Osteoblast (primary cell): ENCODE results near the gene MUL1. TPM values are rescaled to one million over a fixed set of nuclear protein-coding genes. Genes with fewer than 3 reads are reported as not detected.
"Not testable (repeated sequence)": the region's sequence is repeated elsewhere in the genome, so short reads cannot be mapped to it uniquely, and the experiment has no call there.

Experiments used
- DNase-seq: peaks from one replicate; pipeline ENCODE4 v3.0.0; 2011; ENCODE audit warnings: low spot score, mixed read lengths; ENCODE audit not compliant: insufficient read length; ENCODE audit errors: missing footprints
- H2AFZ ChIP-seq: 2 replicates; pipeline ENCODE4 v1.6.0; 2011; ENCODE audit warnings: mild to moderate bottlenecking, low read length
- H3K27ac ChIP-seq: 2 replicates; pipeline ENCODE4 v1.5.1; 2011; ENCODE audit warnings: mild to moderate bottlenecking, low read depth, low read length, moderate library complexity
- H3K27me3 ChIP-seq: 2 replicates; pipeline ENCODE4 v1.6.0; 2012; ENCODE audit warnings: mild to moderate bottlenecking, control low read depth, inconsistent platforms, low read length, moderate library complexity; ENCODE audit not compliant: insufficient read depth
- H3K36me3 ChIP-seq: 2 replicates; pipeline ENCODE4 v1.5.1; 2011; ENCODE audit warnings: mild to moderate bottlenecking, low read length, control low read depth, moderate library complexity; ENCODE audit not compliant: insufficient read depth
- H3K4me1 ChIP-seq: 2 replicates; pipeline ENCODE4 v1.5.1; 2011; ENCODE audit warnings: mild to moderate bottlenecking, low read length, control low read depth, moderate library complexity; ENCODE audit not compliant: insufficient read depth
- H3K4me2 ChIP-seq: 2 replicates; pipeline ENCODE4 v1.6.0; 2011; ENCODE audit warnings: mild to moderate bottlenecking, low read length; ENCODE audit not compliant: insufficient read depth
- H3K4me3 ChIP-seq: fragments of 200-600 bp; sonication (generic); 3 replicates; pipeline ENCODE4 v1.5.1; 2012; ENCODE audit warnings: mild to moderate bottlenecking, low read length, inconsistent platforms; ENCODE audit not compliant: insufficient read depth
- H3K79me2 ChIP-seq: 2 replicates; pipeline ENCODE4 v1.6.0; 2012; ENCODE audit warnings: mild to moderate bottlenecking, low read length, control low read depth, inconsistent platforms; ENCODE audit not compliant: insufficient read depth
- H3K9me3 ChIP-seq: 2 replicates; pipeline ENCODE4 v1.5.1; 2011; ENCODE audit warnings: low read depth, low read length, control low read depth
- H4K20me1 ChIP-seq: 2 replicates; pipeline ENCODE4 v1.6.0; 2012; ENCODE audit warnings: mild to moderate bottlenecking, low read length, control low read depth; ENCODE audit not compliant: insufficient read depth
- CTCF ChIP-seq: IDR thresholded peaks from 2 replicates; pipeline ENCODE4 v1.5.1; 2011; ENCODE audit warnings: mild to moderate bottlenecking, low read depth, low read length, moderate library complexity; ENCODE audit errors: extremely low read depth
- total RNA-seq: library from RNA; depleted of rRNA; stranded (reverse); fragments of >200 nt; gene quantifications from 2 replicates; pipeline ENCODE4 v1.2.3, GENCODE V29; 2012

MUL1 gene
- total RNA-seq, 1 donor, result 37.3 TPM

GRCh38 chr1:20499718-20500117, 8.2 kb downstream of the MUL1 start:
- TF ChIP-seq CTCF, result no peak
- H3K4me1 ChIP-seq, result peaks cover 18% of the 10 kb centered on the region
- H3K4me3 ChIP-seq, result no peak overlapping the region

GRCh38 chr1:20499105-20499504, 8.8 kb downstream of the MUL1 start:
- Histone ChIP-seq H3K36me3 (peaks cover 31% of the 10 kb centered on the region), H3K27me3 (no peaks in the 10 kb centered on the region), H4K20me1 (peaks cover 6% of the 10 kb centered on the region), H2AFZ (no peak overlapping the region), H3K4me1 (peaks cover 24% of the 10 kb centered on the region), H3K4me2 (no peak overlapping the region), H3K79me2 (peaks cover 10% of the 10 kb centered on the region), H3K4me3 (no peak overlapping the region), H3K9me3 (no peaks in the 10 kb centered on the region), H3K27ac (no peak overlapping the region)
- peak; percentile 71 for DNase-seq
- TF ChIP-seq CTCF, result no peak

More at GRCh38 chr1:20499718-20500117, 8.2 kb downstream of the MUL1 start:
- Histone ChIP-seq H3K36me3 (peaks cover 37% of the 10 kb centered on the region), H3K27ac (no peak overlapping the region), H3K79me2 (peaks cover 16% of the 10 kb centered on the region), H2AFZ (no peak overlapping the region), H3K27me3 (no peaks in the 10 kb centered on the region), H3K4me2 (no peak overlapping the region), H4K20me1 (peaks cover 8% of the 10 kb centered on the region), H3K9me3 (no peaks in the 10 kb centered on the region)
- DNase-seq, result no peak

GRCh38 chr1:20498116-20498515, 9.8 kb downstream of the MUL1 start:
- Histone ChIP-seq H3K27me3 (no peaks in the 10 kb centered on the region), H3K27ac (no peak overlapping the region), H3K4me2 (no peak overlapping the region), H3K4me3 (no peak overlapping the region), H4K20me1 (peaks cover 4% of the 10 kb centered on the region), H3K9me3 (no peaks in the 10 kb centered on the region), H3K4me1 (peaks cover 29% of the 10 kb centered on the region), H2AFZ (no peak overlapping the region), H3K79me2 (peaks cover 2% of the 10 kb centered on the region), H3K36me3 (peaks cover 30% of the 10 kb centered on the region)
- no peak for DNase-seq
- TF ChIP-seq CTCF, result no peak

GRCh38 chr1:20497506-20497905, 10.4 kb downstream of the MUL1 start:
- no peak for TF ChIP-seq CTCF
- H3K4me2 ChIP-seq, result no peak overlapping the region
- peaks cover 29% of the 10 kb centered on the region for H3K4me1 ChIP-seq
- no peak overlapping the region for H3K4me3 ChIP-seq
- no peaks in the 10 kb centered on the region for H3K9me3 ChIP-seq
- no peaks in the 10 kb centered on the region for H3K27me3 ChIP-seq
- H3K79me2 ChIP-seq, result no peaks in the 10 kb centered on the region
- H3K36me3 ChIP-seq, result peaks cover 30% of the 10 kb centered on the region
- H4K20me1 ChIP-seq, result peaks cover 4% of the 10 kb centered on the region
- no peak overlapping the region for H3K27ac ChIP-seq
- no peak overlapping the region for H2AFZ ChIP-seq
- DNase-seq, result no peak

DNA sequence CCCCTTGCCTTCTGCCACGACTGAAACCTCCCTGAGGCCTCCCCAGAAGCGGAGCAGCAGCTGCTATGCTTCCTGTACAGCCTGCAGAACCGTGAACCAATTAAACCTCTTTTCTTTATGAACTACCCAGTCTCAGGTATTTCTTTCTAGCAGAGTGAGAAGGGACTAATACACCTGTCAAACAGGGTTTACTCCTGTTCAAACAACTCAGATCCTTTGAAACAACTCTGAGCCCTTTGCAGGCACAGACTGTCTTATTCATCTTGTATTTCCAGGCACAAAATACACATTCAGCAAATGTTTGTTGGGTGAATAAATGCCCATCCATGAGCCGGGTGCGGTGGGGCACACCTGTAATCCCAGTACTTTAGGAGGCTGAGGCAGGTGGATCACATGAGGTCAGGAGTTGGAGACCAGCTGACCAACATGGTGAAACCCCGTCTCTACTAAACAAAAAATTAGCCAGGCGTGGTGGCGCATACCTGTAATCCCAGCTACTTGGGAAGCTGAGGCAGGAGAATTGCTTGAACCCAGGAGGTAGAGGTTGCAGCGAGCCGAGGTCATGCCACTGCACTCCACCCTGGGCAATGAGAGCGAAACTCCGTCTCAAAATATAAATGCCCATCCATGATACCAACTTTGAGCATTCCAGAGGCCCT, 11.1 kb downstream of the MUL1 start:
- Histone ChIP-seq H3K36me3 (peaks cover 26% of the 10 kb centered on the region), H3K4me1 (peaks cover 29% of the 10 kb centered on the region), H3K27ac (peak overlapping the region; percentile 10)
- H3K4me3 ChIP-seq, H3K4me2 ChIP-seq, H3K9me3 ChIP-seq, H4K20me1 ChIP-seq, H3K27me3 ChIP-seq, H2AFZ ChIP-seq, H3K79me2 ChIP-seq: not testable (repeated sequence)
- DNase-seq, result peak; percentile 13
